HG03457 (cell line): ENCODE data around the gene CCDC158.
"Not testable (repeated sequence)": the region's sequence is repeated elsewhere in the genome, so short reads cannot be mapped to it uniquely, and the experiment has no call there.

ENCODE experiments used
- ATAC-seq: cut with Tn5 transposase; IDR thresholded peaks from one replicate; pipeline ENCODE4 v1.9.1; 2021; ENCODE audit warnings: moderate number of reproducible peaks; ENCODE audit not compliant: unreplicated experiment

Gene CCDC158

GRCh38 chr4:76420762-76421581 lies at the start of gene CCDC158:
Gene CCDC158, minus strand, starts transcription at chr4:76421141. Its CDS starts 17,934 bp downstream, at chr4:76403207.
- no peak for ATAC-seq

DNA sequence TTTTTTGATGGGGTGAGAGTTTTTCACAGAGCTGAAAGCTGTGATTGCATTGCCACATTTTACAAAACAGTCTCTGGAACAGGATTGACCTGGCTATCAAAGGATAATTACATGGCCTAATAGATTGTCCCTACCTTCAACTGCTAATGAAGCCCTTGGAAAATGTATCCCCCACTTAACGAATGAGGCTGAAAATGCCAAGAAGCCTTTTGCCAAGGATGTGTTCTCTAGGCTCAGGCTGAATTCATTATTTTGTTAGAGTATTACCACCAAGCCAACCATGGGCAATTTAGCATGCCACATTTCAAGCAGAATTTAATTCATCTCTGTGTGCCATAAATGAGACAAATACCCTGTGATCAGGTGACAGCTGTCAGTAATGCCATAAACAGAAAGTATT lies 49.6 kb upstream of the CCDC158 start:
- no peak for ATAC-seq

DNA sequence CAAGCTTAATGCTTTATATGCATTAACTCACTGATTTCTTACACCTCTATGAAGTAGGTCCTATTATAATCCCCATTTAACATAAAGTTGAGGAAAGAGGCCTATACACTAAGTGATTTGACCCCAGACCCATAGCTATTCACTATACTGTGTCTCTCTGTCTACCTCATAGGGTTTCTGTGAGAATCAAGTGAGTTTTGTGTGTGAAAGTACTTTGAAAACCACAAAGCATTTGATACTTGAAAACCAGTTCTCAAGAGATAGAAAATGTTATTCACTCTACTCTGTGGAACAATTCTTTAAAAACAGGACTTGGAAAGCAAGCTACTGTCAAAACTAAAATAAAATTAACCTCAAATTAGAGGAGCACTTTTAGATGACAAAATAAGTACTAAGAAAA lies 49.1 kb upstream of the CCDC158 start:
- no peak for ATAC-seq

- ATAC-seq, result no peak
Measured at GRCh38 chr4:76463568-76463967, 42.6 kb upstream of the CCDC158 start.

- no peak for ATAC-seq
Measured at GRCh38 chr4:76459291-76459723, 38.4 kb upstream of the CCDC158 start.

GRCh38 chr4:76458825-76459224 lies 37.9 kb upstream of the CCDC158 start:
- ATAC-seq, result no peak

GRCh38 chr4:76458297-76458696 lies 37.4 kb upstream of the CCDC158 start:
- no peak for ATAC-seq

- ATAC-seq, result no peak
Measured at GRCh38 chr4:76457885-76458284, 36.9 kb upstream of the CCDC158 start.

DNA sequence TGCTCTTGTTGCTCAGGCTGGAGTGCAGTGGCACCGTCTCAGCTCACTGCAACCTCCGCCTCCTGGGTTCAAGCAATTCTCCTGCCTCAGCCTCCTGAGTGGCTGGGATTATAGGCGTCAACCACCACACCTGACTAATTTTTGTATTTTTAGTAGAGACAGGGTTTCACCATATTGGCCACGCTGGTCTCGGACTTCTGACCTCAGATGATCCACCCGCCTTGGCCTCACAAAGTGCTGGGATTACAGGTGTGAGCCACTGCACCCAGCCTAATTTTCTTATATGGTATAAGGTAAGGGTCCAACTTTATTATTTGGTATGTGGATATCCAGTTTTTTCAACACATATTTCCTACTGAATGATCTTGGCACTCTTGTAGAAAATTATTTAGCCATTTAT lies 33.1 kb upstream of the CCDC158 start:
- ATAC-seq, result not testable (repeated sequence)

DNA sequence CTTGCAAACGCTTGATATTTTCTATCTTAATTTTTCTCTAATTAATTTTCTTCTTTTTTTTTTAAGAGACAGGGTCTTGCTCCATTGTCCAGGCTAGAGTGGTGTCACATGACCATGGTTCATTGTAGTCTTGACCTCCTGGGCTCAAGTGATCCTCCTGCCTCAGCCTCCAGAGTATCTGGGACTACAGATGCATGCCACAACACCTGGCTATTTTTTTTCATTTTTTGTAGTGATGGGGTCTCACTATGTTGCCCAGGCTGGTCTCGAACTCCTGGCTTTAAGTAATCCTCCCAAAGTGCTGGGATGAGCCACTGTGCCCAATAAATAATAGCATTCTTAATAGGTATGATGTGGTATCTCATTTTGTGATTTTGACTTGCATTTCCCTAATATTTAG lies 32.3 kb upstream of the CCDC158 start:
- ATAC-seq, result no peak

GRCh38 chr4:76449833-76450232 lies 28.9 kb upstream of the CCDC158 start:
- no peak for ATAC-seq

- no peak for ATAC-seq
Measured at GRCh38 chr4:76449362-76449767, 28.4 kb upstream of the CCDC158 start.

GRCh38 chr4:76448211-76448610 lies 27.3 kb upstream of the CCDC158 start:
- ATAC-seq, result no peak

DNA sequence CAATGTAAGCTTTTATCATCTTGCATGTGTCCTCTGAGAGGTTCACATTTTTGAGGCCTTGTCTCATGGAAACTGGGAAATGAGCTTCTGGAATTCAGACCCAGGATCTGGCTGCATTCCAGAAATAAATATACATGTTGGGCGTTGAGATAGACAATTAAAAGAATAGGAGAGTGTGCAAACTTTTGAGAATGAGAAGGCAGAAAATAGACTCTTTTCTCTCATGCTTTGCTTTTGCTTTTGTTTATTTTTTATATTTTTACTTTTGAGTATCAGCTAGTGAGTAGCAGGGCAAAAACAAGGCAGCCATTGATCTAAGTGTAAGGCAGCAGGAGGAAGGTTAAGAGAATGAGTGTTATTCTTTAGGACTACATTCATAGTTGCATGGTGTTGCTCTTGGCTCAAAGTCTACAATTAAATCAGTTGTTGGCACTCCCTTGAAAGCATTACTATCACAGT lies 26.5 kb upstream of the CCDC158 start:
- no peak for ATAC-seq

DNA sequence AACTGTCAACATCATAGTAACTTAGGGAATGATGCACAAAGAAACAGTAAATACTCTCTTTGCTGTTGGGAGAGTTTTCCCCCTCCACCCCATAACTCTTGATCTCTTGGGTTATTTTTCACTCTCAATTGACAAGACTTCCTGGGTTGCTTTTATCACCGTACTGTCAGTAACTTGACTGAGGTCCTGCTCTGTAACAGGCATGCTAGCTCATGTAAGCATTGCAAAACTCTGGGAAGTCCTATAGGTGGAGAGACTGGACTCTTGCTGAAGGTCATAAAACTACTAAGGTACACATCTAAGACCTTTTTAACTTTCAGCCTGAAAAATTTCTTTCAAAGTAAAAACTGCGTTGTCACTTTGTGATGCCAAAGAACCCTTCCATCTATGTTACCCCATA lies 25.0 kb upstream of the CCDC158 start:
- no peak for ATAC-seq

- no peak for ATAC-seq
Measured at GRCh38 chr4:76443376-76443775, 22.4 kb upstream of the CCDC158 start.

- no peak for ATAC-seq
Measured at GRCh38 chr4:76442807-76443206, 21.9 kb upstream of the CCDC158 start.

- ATAC-seq, result no peak
Measured at GRCh38 chr4:76441881-76442280, 20.9 kb upstream of the CCDC158 start.

- no peak for ATAC-seq
Measured at GRCh38 chr4:76439491-76439890, 18.6 kb upstream of the CCDC158 start.

DNA sequence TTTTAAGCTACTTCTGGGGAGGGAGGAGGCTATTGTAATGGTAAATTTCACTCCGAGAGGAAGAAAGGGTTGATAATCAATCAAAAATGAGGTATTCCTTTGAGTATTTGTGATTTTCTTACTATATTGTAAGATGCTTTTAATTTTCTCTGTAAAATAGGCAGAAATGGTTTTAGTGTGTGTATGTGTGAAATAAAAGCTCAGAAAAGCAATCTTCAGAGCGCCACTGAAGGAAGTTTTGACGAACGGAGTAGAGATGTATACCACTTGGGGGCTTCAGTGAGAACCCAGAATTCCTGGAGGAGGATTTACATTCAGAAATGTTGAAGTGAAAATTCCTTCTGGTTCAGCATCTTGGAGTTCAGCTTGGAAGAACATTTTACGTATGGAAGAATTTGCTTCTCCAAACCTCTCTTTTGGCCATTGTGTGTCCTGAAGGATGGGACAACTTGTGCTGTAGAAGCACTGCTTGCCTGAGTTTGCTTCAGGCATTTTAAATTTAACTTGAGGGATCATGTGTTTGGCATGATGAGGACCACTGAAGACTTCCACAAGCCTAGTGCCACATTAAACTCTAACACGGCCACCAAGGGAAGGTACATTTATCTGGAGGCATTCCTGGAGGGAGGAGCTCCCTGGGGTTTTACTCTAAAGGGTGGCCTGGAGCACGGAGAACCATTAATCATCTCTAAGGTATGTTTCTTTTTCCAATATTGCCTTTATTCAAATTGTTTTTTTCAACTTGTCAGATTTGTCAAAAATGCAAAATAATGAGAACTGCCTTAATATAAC lies 14.8 kb upstream of the CCDC158 start:
- no peak for ATAC-seq

DNA sequence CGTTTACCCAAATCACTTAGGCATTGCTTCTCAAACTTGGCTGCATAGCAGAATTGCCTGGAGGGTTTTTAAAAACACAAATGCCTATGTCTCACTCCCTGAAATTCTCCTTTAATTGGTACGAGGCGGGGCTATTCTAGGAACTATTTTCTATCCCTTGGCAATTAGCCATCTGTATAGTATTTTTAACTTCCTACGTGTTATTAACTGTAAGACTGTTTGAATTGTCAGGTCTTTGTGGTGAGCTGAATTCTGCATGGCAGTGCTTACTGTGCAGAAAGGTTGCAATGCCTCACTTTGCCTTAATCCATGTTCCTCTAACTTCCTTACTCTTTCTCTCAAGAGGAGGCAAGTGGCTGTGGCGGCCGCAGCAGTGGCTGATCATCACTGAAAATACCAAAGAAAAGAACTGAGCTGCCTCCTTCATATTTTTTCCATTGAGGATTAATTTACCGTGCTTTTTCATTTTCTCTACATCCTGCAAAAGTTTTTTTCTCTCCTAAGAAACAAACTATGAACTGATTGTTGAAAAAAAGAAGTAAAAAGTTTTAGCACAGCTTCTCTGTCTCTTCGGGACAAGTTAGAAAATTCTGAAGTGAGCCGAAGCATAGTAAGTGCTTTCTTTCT lies 14.1 kb upstream of the CCDC158 start, which contains the start of gene SHROOM3:
Gene SHROOM3 (plus strand): TSS at position 329 of the 627 bp plus-strand sequence. CDS start 824 bp downstream, outside the sequence.
- ATAC-seq, result no peak
